ENCODE data around the gene LGALS8. TPM values are rescaled to one million over a fixed set of nuclear protein-coding genes. Genes with fewer than 3 reads are reported as not detected.

LGALS8 gene
- total RNA-seq, 1 experiment from 2014 or later, result 30.7 TPM

- Histone ChIP-seq H3K27ac (ENCODE audit: low read depth, low read length) (no peak overlapping the region), H3K27me3 (ENCODE audit: insufficient read depth, low read length) (no peaks in the 10 kb centered on the region), H3K36me3 (ENCODE audit: control insufficient read depth in 1 of 2, insufficient read depth in 2 of 2, low read length in 2 of 2) (no peaks in the 10 kb centered on the region), H3K9ac (ENCODE audit: low read length) (no peak overlapping the region), H3K4me2 (ENCODE audit: low read length) (no peak overlapping the region), H3K4me1 (ENCODE audit: control insufficient read depth in 1 of 2, insufficient read depth in 2 of 2, low read length in 2 of 2) (peaks cover 11 to 15% of the 10 kb centered on the region in 2 experiments), H2AFZ (ENCODE audit: low read depth, low read length, poor library complexity, severe bottlenecking) (no peak overlapping the region), H4K20me1 (ENCODE audit: insufficient read depth) (no peaks in the 10 kb centered on the region), H3K79me2 (ENCODE audit: insufficient read depth, low read length) (no peaks in the 10 kb centered on the region), H3K4me3 (replicated peaks in 1 of 2; ENCODE audit: low read depth in 1 of 2, low read length in 2 of 2) (no peak overlapping the region), H3K9me2 (ENCODE audit: insufficient read depth) (no peaks in the 10 kb centered on the region), H3K9me3 (ENCODE audit: control insufficient read depth in 1 of 2, insufficient read depth in 1 of 2, low read depth in 1 of 2, low read length in 2 of 2) (no peaks in the 10 kb centered on the region)
- intact Hi-C loops (cut with micrococcal nuclease), result no loop called here
- ChIA-PET CTCF (no interaction called here), POLR2A (no interaction called here), RAD21 (ENCODE audit: low non-redundant PET in 1 of 2, low total read pairs in 2 of 2, uncharacterized antibody in 2 of 2, unreplicated experiment in 2 of 2) (interaction anchor here in 1 of 2 experiments (0.5 kb wide), 1 partner anchor 428 kb away, joined by 4 read pairs; no protein-coding TSS in a partner anchor)
- DNase-seq (ENCODE audit: low read depth, low spot score) (no peak), ATAC-seq (no peak)
- TF ChIP-seq CEBPB (IDR thresholded peaks at IDR 0.05; ENCODE audit: low read depth) (no peak), JUND (IDR thresholded peaks at IDR 0.05) (no peak), RAD21 (IDR thresholded peaks at IDR 0.05; ENCODE audit: low read depth) (no peak), ZBTB33 (IDR thresholded peaks at IDR 0.05; ENCODE audit: extremely low read depth, insufficient replicate concordance, low read length) (no peak), ZNF274 (IDR thresholded peaks at IDR 0.05; ENCODE audit: low read depth, low read length) (no peak)
- no TSS peak for BruUV-seq (replicated peaks)
Measured at GRCh38 chr1:236534151-236534651, 10.4 kb downstream of the LGALS8 start.

GRCh38 chr1:236535190-236535589 is 11.4 kb downstream of the LGALS8 start:
- Histone ChIP-seq H3K27ac (ENCODE audit: low read depth, low read length) (no peak overlapping the region), H2AFZ (ENCODE audit: low read depth, low read length, poor library complexity, severe bottlenecking) (no peak overlapping the region), H3K27me3 (ENCODE audit: insufficient read depth, low read length) (no peaks in the 10 kb centered on the region), H3K79me2 (ENCODE audit: insufficient read depth, low read length) (no peaks in the 10 kb centered on the region), H3K9me3 (ENCODE audit: control insufficient read depth in 1 of 2, insufficient read depth in 1 of 2, low read depth in 1 of 2, low read length in 2 of 2) (no peaks in the 10 kb centered on the region), H3K9ac (ENCODE audit: low read length) (no peak overlapping the region), H3K36me3 (ENCODE audit: control insufficient read depth in 1 of 2, insufficient read depth in 2 of 2, low read length in 2 of 2) (peaks cover 0 to 6% of the 10 kb centered on the region in 2 experiments; a peak in 2 of 4 replicates), H3K9me2 (ENCODE audit: insufficient read depth) (no peaks in the 10 kb centered on the region), H3K4me2 (ENCODE audit: low read length) (no peak overlapping the region), H3K4me3 (replicated peaks in 1 of 2; ENCODE audit: low read depth in 1 of 2, low read length in 2 of 2) (no peak overlapping the region), H3K4me1 (ENCODE audit: control insufficient read depth in 1 of 2, insufficient read depth in 2 of 2, low read length in 2 of 2) (peaks cover 11 to 15% of the 10 kb centered on the region in 2 experiments), H4K20me1 (ENCODE audit: insufficient read depth) (no peaks in the 10 kb centered on the region)
- intact Hi-C loops (cut with micrococcal nuclease), result no loop called here
- BruUV-seq (replicated peaks), result no TSS peak
- RAD21 ChIA-PET (ENCODE audit: low non-redundant PET in 1 of 2, low total read pairs in 2 of 2, uncharacterized antibody in 2 of 2, unreplicated experiment in 2 of 2), result no interaction called here
- ATAC-seq (no peak), DNase-seq (ENCODE audit: low read depth, low spot score) (no peak)
- CTCF ChIA-PET, result no interaction called here
- TF ChIP-seq REST (IDR thresholded peaks at IDR 0.05; ENCODE audit: low read depth) (no peak), ZFX (IDR thresholded peaks at IDR 0.05) (no peak), SP1 (IDR thresholded peaks at IDR 0.05; ENCODE audit: low read depth) (no peak)
- POLR2A ChIA-PET, result no interaction called here
